Duodenal mucosa (tissue), 2 donors: ENCODE measurements around the gene SOWAHC.
A peak's percentile ranks its signal among the peaks of the same experiment; 100 is the strongest.

Experiments
- H3K27ac ChIP-seq: one replicate; pipeline ENCODE4 v1.7.0; 2013; ENCODE audit warnings: low read depth, low read length
- H3K27me3 ChIP-seq, 2 donors: one replicate each; pipeline ENCODE4 v1.7.0; 2013; ENCODE audit warnings: low read length in 2 of 2, control low read depth in 1 of 2; ENCODE audit not compliant: insufficient read depth in 2 of 2, control insufficient read depth in 1 of 2
- H3K36me3 ChIP-seq, 2 donors: one replicate each; pipeline ENCODE4 v1.7.0; 2013; ENCODE audit warnings: low read length in 2 of 2, control low read depth in 1 of 2; ENCODE audit not compliant: insufficient read depth in 2 of 2, control insufficient read depth in 1 of 2
- H3K4me1 ChIP-seq, 2 donors: one replicate each; pipeline ENCODE4 v1.7.0; 2013; ENCODE audit warnings: low read length in 2 of 2, control low read depth in 1 of 2; ENCODE audit not compliant: insufficient read depth in 2 of 2, control insufficient read depth in 1 of 2
- H3K4me3 ChIP-seq, 2 donors: one replicate each; pipeline ENCODE4 v1.7.0; 2013; ENCODE audit warnings: low read length in 2 of 2, low read depth in 1 of 2
- H3K9ac ChIP-seq, 2 donors: one replicate each; pipeline ENCODE4 v1.7.0; 2013; ENCODE audit warnings: low read length in 2 of 2, low read depth in 1 of 2
- H3K9me3 ChIP-seq, 2 donors: one replicate each; pipeline ENCODE4 v1.7.0; 2013; ENCODE audit warnings: low read length in 2 of 2, control low read depth in 1 of 2; ENCODE audit not compliant: control insufficient read depth in 1 of 2

Gene SOWAHC

DNA sequence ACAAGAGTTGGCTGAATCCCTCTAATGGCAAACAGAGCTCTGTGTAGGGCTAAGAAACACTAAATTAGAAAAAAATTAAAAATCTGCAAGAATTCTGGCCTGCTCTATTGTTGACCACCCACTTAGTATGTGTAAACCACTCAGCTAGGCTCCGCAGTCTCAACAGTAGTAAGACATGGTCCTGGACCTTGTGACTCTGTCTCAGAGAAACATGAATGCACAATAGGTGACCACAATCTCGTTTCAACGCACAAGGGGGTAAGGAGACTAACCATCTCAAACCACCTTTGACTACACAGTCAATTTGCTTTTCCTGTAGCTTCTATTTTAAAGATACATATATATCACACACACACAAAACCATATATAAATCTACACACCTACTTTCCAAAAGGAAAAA is 16.9 kb upstream of the SOWAHC start:
- Histone ChIP-seq H3K27me3 (no peaks in the 10 kb centered on the region), H3K36me3 (no peaks in the 10 kb centered on the region), H3K27ac (no peak overlapping the region), H3K4me3 (no peak overlapping the region), H3K4me1 (no peaks in the 10 kb centered on the region), H3K9ac (no peak overlapping the region), H3K9me3 (no peaks in the 10 kb centered on the region)

DNA sequence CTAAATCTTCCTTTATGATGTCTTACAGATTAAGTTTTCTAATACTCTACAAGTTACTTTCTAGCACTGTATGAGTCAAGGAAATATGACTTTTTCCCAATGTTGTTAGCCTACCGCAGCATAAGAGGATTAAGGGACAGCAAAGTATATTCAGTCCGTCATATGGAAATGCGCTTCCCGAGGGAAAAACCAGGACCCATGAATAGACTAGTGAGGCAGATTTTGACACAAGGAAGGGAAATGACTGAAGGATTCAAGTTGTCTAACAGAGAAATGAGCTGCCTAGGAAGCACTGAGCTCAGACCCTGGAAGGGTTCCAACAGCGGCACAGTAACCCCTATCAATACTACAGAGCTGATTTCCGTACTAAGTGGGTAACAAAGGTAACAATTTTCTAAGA is 12.4 kb upstream of the SOWAHC start:
- Histone ChIP-seq H3K27ac (no peak overlapping the region), H3K36me3 (no peaks in the 10 kb centered on the region), H3K9ac (no peak overlapping the region), H3K27me3 (no peaks in the 10 kb centered on the region), H3K4me3 (no peak overlapping the region), H3K4me1 (no peaks in the 10 kb centered on the region), H3K9me3 (no peaks in the 10 kb centered on the region)

DNA sequence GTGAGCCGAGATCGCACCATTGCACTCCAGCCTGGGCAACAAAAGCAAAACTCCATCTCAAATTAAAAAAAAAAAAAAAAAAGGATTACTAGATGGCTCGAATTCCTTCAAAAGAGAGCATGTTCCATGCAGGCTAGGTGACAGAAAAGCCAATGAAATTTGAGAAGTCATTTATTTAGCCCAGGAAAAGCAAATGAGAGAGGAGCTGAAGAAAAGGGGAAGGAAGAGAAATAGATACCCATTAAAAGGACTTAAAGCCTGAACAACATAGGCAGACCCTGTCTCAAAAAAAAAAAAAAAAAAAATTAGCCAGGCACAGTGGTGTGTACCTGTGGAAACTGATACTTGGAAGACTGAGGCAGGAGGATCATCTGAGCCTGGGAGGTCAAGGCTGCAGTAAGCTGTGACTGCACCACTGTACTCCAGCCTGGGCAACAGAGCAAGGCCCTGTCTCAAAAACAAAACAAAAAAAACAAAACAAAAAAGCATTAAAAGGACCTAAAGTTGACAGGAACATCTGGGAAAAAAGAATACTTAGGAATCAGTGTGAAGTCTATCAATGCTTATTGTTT is 11.5 kb upstream of the SOWAHC start:
- H3K9ac ChIP-seq: no peak overlapping the region
- no peak overlapping the region for H3K4me3 ChIP-seq
- H3K9me3 ChIP-seq: no peaks in the 10 kb centered on the region
- H3K4me1 ChIP-seq: peaks cover 0 to under 1% of the 10 kb centered on the region in 2 donors
- H3K27ac ChIP-seq: no peak overlapping the region
- H3K27me3 ChIP-seq: no peaks in the 10 kb centered on the region
- no peaks in the 10 kb centered on the region for H3K36me3 ChIP-seq

- Histone ChIP-seq H3K4me1 (peaks cover 0 to 10% of the 10 kb centered on the region in 2 donors), H3K9me3 (no peaks in the 10 kb centered on the region), H3K9ac (no peak overlapping the region), H3K27ac (no peak overlapping the region), H3K27me3 (no peaks in the 10 kb centered on the region), H3K36me3 (no peaks in the 10 kb centered on the region), H3K4me3 (no peak overlapping the region)
Measured at GRCh38 chr2:109604597-109604996, 9.6 kb upstream of the SOWAHC start.

DNA sequence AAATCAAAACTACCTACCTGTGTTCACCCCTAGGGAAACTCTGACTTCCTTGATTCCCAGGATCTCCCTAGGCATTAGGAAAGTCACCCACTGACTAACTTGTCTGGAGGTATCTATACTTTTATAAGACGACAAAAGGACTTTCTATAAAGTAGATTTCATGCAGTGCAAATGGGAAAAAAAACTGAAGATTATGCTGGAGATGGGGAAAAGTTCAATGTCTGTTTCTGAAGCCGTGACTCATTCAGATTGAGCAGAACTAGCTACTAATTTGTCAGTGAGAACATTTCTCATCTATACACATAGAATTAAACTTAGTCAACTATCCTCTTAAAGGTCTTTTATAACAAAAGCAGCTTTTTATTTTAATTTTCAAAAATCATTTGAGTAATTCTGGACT is 6.4 kb upstream of the SOWAHC start:
- Histone ChIP-seq H3K27me3 (no peaks in the 10 kb centered on the region), H3K9me3 (no peaks in the 10 kb centered on the region), H3K4me3 (no peak overlapping the region), H3K27ac (no peak overlapping the region), H3K4me1 (peaks cover 8 to 13% of the 10 kb centered on the region in 2 donors), H3K9ac (no peak overlapping the region), H3K36me3 (no peaks in the 10 kb centered on the region)

- Histone ChIP-seq H3K27me3 (no peaks in the 10 kb centered on the region), H3K9ac (no peak overlapping the region), H3K27ac (no peak overlapping the region), H3K36me3 (no peaks in the 10 kb centered on the region), H3K9me3 (no peaks in the 10 kb centered on the region), H3K4me3 (no peak overlapping the region), H3K4me1 (peaks cover 8 to 13% of the 10 kb centered on the region in 2 donors)
Measured at GRCh38 chr2:109609352-109610024, 4.7 kb upstream of the SOWAHC start.

- H3K9me3 ChIP-seq: no peaks in the 10 kb centered on the region
- no peak overlapping the region for H3K27ac ChIP-seq
- no peaks in the 10 kb centered on the region for H3K27me3 ChIP-seq
- H3K9ac ChIP-seq: no peak overlapping the region
- no peak overlapping the region for H3K4me3 ChIP-seq
- H3K4me1 ChIP-seq: peaks cover 22 to 24% of the 10 kb centered on the region in 2 donors
- no peaks in the 10 kb centered on the region for H3K36me3 ChIP-seq
Measured at GRCh38 chr2:109611467-109612095, 2.6 kb upstream of the SOWAHC start.

- H3K36me3 ChIP-seq: no peaks in the 10 kb centered on the region
- no peaks in the 10 kb centered on the region for H3K9me3 ChIP-seq
- H3K9ac ChIP-seq: peak overlapping the region; percentile 69 to 95
- H3K27ac ChIP-seq: peak overlapping the region; percentile 95
- H3K4me3 ChIP-seq: peak overlapping the region; percentile 69 to 87
- no peaks in the 10 kb centered on the region for H3K27me3 ChIP-seq
- H3K4me1 ChIP-seq: peaks cover 20 to 27% of the 10 kb centered on the region in 2 donors
Measured at GRCh38 chr2:109613081-109613921, 863 bp upstream of the SOWAHC start.

- H3K9me3 ChIP-seq: no peaks in the 10 kb centered on the region
- peak overlapping the region; percentile 60 to 71 for H3K4me3 ChIP-seq
- H3K27ac ChIP-seq: peak overlapping the region; percentile 95
- H3K27me3 ChIP-seq: no peaks in the 10 kb centered on the region
- H3K36me3 ChIP-seq: no peaks in the 10 kb centered on the region
- H3K4me1 ChIP-seq: peaks cover 25 to 27% of the 10 kb centered on the region in 2 donors
- peak overlapping the region; percentile 69 to 73 for H3K9ac ChIP-seq
Measured at GRCh38 chr2:109614715-109615636, 812 bp downstream of the SOWAHC start.
